GM19463 (cell line): ENCODE results near the gene SEPTIN14.
"Not testable (repeated sequence)": the region's sequence is repeated elsewhere in the genome, so short reads cannot be mapped to it uniquely, and the experiment has no call there.

Source experiments
- ATAC-seq: cut with Tn5 transposase; IDR thresholded peaks from one replicate; pipeline ENCODE4 v1.9.1; 2021; ENCODE audit warnings: mild to moderate bottlenecking, moderate library complexity; ENCODE audit not compliant: unreplicated experiment

SEPTIN14 gene

GRCh38 chr7:55786901-55787300, 75.7 kb downstream of the SEPTIN14 start:
- no peak for ATAC-seq

GRCh38 chr7:55785444-55785843, 77.1 kb downstream of the SEPTIN14 start:
- ATAC-seq = not testable (repeated sequence)

GRCh38 chr7:55784151-55784550, 78.4 kb downstream of the SEPTIN14 start:
- ATAC-seq = no peak

- ATAC-seq = no peak
Measured at GRCh38 chr7:55778631-55779030, 83.9 kb downstream of the SEPTIN14 start.

- no peak for ATAC-seq
Measured at GRCh38 chr7:55776196-55776595, 86.4 kb downstream of the SEPTIN14 start.

- ATAC-seq = no peak
Measured at GRCh38 chr7:55775051-55775420, 87.5 kb downstream of the SEPTIN14 start.

- no peak for ATAC-seq
Measured at GRCh38 chr7:55774327-55775050, 88.1 kb downstream of the SEPTIN14 start.

GRCh38 chr7:55770778-55771177, 91.8 kb downstream of the SEPTIN14 start:
- no peak for ATAC-seq

GRCh38 chr7:55753274-55753862, 109.2 kb downstream of the SEPTIN14 start:
- not testable (repeated sequence) for ATAC-seq

GRCh38 chr7:55744706-55745105, 117.8 kb downstream of the SEPTIN14 start:
- ATAC-seq = not testable (repeated sequence)
